WTC11 (cell line): ENCODE data around the gene PHACTR2. TPM values are rescaled to one million over a fixed set of nuclear protein-coding genes. Genes with fewer than 3 reads are reported as not detected.

Experiments
- ATAC-seq: fragments of 200-7000 bp; cut with Tn5 transposase; 2 replicates; pipeline ENCODE4 v1.10.0; 2021; ENCODE audit warnings: mild to moderate bottlenecking, moderate library complexity
- CTCF ChIA-PET: fragments of 300-600 bp; sonication (Branson Sonifier 250); formaldehyde crosslinking; loops from one replicate; lab custom pipeline; 2021; ENCODE audit warnings: antibody characterized with exemption; lab: Charles Lee
- POLR2A ChIA-PET: fragments of 350-600 bp; sonication (Branson Sonifier 250); formaldehyde crosslinking; loops from one replicate; lab custom pipeline; 2021; ENCODE audit warnings: antibody characterized with exemption; lab: Charles Lee
- DNase-seq: peaks from one replicate; pipeline ENCODE4 v3.0.0; 2021; ENCODE audit warnings: low spot score
- H3K27ac Mint-ChIP-seq: 2 replicates; pipeline ENCODE4 v1.8.0; 2021; ENCODE audit warnings: mixed read lengths
- H3K27me3 Mint-ChIP-seq: 2 replicates; pipeline ENCODE4 v1.8.0; 2021; ENCODE audit warnings: low read depth, mild to moderate bottlenecking, moderate library complexity, mixed read lengths
- H3K36me3 Mint-ChIP-seq: 2 replicates; pipeline ENCODE4 v1.8.0; 2021; ENCODE audit warnings: mixed read lengths
- H3K4me1 Mint-ChIP-seq: 2 replicates; pipeline ENCODE4 v1.8.0; 2022; ENCODE audit warnings: mixed read lengths
- H3K4me3 Mint-ChIP-seq: 2 replicates; pipeline ENCODE4 v1.8.0; 2021; ENCODE audit warnings: mild to moderate bottlenecking, moderate library complexity, mixed read lengths
- H3K9me3 Mint-ChIP-seq: 2 replicates; pipeline ENCODE4 v1.8.0; 2021; ENCODE audit warnings: mixed read lengths
- ATF3 ChIP-seq: sonication (generic); formaldehyde crosslinking; conservative IDR thresholded peaks from 2 replicates; pipeline ENCODE4 v1.8.1; 2022; ENCODE audit warnings: mild to moderate bottlenecking, missing genetic modification reagents
- CREB1 ChIP-seq: sonication (generic); formaldehyde crosslinking; IDR thresholded peaks from 2 replicates; pipeline ENCODE4 v1.8.0; 2023; ENCODE audit warnings: mild to moderate bottlenecking, missing genetic modification reagents
- HMGA2 ChIP-seq: fragments of 250-450 bp; sonication (Bioruptor Pico); IDR thresholded peaks from 2 replicates; pipeline ENCODE4 v1.4.0; 2021; ENCODE audit warnings: mild to moderate bottlenecking, moderate library complexity
- IRF2 ChIP-seq: sonication (generic); formaldehyde crosslinking; IDR thresholded peaks from 2 replicates; pipeline ENCODE4 v1.8.0; 2022; ENCODE audit warnings: low read depth, missing genetic modification reagents, borderline replicate concordance
- JAZF1 ChIP-seq: fragments of 250-450 bp; sonication (Bioruptor Pico); IDR thresholded peaks from 2 replicates; pipeline ENCODE4 v1.9.0; 2021; ENCODE audit warnings: moderate library complexity, mild to moderate bottlenecking, inconsistent platforms
- NFATC4 ChIP-seq: fragments of 250-450 bp; sonication (Bioruptor Pico); IDR thresholded peaks from 2 replicates; pipeline ENCODE4 v1.9.0; 2021; ENCODE audit warnings: mild to moderate bottlenecking
- PRDM15 ChIP-seq: sonication (generic); formaldehyde crosslinking; IDR thresholded peaks from 2 replicates; pipeline ENCODE4 v1.8.0; 2022; ENCODE audit warnings: missing genetic modification reagents
- PRRX2 ChIP-seq: fragments of 250-450 bp; sonication (Bioruptor Pico); IDR thresholded peaks from 2 replicates; pipeline ENCODE4 v1.8.0; 2021; ENCODE audit warnings: mild to moderate bottlenecking
- RELA ChIP-seq: sonication (generic); formaldehyde crosslinking; IDR thresholded peaks from 2 replicates; pipeline ENCODE4 v1.8.1; 2022; ENCODE audit warnings: missing genetic modification reagents, mild to moderate bottlenecking, borderline replicate concordance
- RORB ChIP-seq: fragments of 250-450 bp; sonication (Bioruptor Pico); IDR thresholded peaks from 2 replicates; pipeline ENCODE4 v1.9.0; 2021; ENCODE audit warnings: mild to moderate bottlenecking
- SMAD3 ChIP-seq: sonication (generic); formaldehyde crosslinking; IDR thresholded peaks from 2 replicates; pipeline ENCODE4 v1.8.0; 2022; ENCODE audit warnings: missing genetic modification reagents, mild to moderate bottlenecking, borderline replicate concordance
- TCF7 ChIP-seq: sonication (generic); formaldehyde crosslinking; IDR thresholded peaks from 2 replicates; pipeline ENCODE4 v1.8.0; 2022; ENCODE audit warnings: mild to moderate bottlenecking, low read depth, missing genetic modification reagents, moderate library complexity
- ZNF121 ChIP-seq: sonication (generic); formaldehyde crosslinking; IDR thresholded peaks from 2 replicates; pipeline ENCODE4 v1.8.0; 2023; ENCODE audit warnings: missing genetic modification reagents
- ZNF317 ChIP-seq: sonication (generic); formaldehyde crosslinking; IDR thresholded peaks from 2 replicates; pipeline ENCODE4 v1.8.1; 2023; ENCODE audit warnings: low read depth, mild to moderate bottlenecking, moderate library complexity, missing genetic modification reagents, borderline replicate concordance
- ZNF671 ChIP-seq: fragments of 250-450 bp; sonication (Bioruptor Pico); IDR thresholded peaks from 2 replicates; pipeline ENCODE4 v1.8.0; 2021; ENCODE audit warnings: mild to moderate bottlenecking
- total RNA-seq: library from RNA; stranded (reverse); gene quantifications from 3 replicates; pipeline ENCODE4 v1.2.3, GENCODE V29; 2021
- TF ChIP-seq, protein P1 (sequence below): sonication (generic); formaldehyde crosslinking; IDR thresholded peaks from 2 replicates; pipeline ENCODE4 v1.8.0; 2022; ENCODE audit warnings: mild to moderate bottlenecking, missing genetic modification reagents
- TF ChIP-seq, protein P2 (sequence below): sonication (generic); formaldehyde crosslinking; IDR thresholded peaks from 2 replicates; pipeline ENCODE4 v1.8.0; 2023; ENCODE audit warnings: missing genetic modification reagents
- TF ChIP-seq, protein P3 (sequence below): fragments of 250-450 bp; sonication (Bioruptor Pico); IDR thresholded peaks from 2 replicates; pipeline ENCODE4 v2.1.2; 2022; ENCODE audit warnings: mild to moderate bottlenecking, moderate library complexity

PHACTR2 gene
- total RNA-seq, 1 experiment from 2014 or later: 90.5 TPM

DNA sequence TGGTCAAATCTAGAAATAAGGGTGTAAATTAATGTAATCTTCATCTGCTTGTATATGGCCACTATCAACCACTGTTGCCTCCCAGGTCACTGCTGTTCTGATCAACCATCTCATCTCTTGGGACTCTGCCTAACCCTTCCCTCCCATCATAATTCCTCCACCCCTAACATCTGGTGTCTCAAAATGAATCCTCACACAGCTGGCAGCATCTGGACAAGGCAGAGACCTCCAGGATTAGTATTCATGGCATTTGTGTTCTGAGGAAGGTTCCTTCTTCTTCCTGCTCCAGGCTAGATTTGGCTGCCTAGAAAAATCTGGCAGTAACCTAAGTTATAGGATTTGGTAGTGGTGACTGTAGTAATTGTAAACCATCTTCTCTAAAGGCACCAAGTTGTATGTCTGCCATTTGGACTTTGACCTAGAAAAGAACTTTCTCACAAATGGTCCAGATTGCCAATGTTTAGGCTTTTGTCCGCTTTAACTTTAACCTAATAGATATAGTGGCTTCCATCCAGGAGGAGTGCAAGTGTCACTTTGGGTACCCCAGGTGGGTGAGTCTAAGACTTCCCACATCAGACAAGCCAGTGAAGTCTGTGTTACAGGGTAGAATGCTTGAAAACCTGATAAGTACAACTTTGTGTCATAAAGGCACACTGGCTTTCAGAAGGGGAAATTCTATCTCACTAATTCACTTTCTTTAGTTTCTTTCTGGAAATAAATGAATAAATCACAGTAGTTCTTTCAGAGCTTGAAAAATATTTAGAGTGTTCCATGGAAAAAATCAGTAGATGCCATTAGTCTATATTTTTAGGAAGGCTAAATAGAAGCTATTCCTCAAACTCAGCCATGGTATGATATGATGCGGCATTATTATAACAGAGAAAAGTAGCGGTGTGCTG lies 3.0 kb upstream of the PHACTR2 start:
- Mint-ChIP-seq H3K27ac (peak overlapping the region; percentile 90), H3K27me3 (no peaks in the 10 kb centered on the region; the same call in 1 of the 2 replicates), H3K9me3 (peaks cover 8% of the 10 kb centered on the region), H3K4me3 (no peak overlapping the region; the same call in 1 of the 2 replicates), H3K4me1 (peaks cover 51% of the 10 kb centered on the region), H3K36me3 (peaks cover 3% of the 10 kb centered on the region; the same call in 1 of the 2 replicates)
- ATAC-seq (no peak), DNase-seq (no peak)
- POLR2A ChIA-PET: no interaction called here
- TF ChIP-seq, protein P1, sequence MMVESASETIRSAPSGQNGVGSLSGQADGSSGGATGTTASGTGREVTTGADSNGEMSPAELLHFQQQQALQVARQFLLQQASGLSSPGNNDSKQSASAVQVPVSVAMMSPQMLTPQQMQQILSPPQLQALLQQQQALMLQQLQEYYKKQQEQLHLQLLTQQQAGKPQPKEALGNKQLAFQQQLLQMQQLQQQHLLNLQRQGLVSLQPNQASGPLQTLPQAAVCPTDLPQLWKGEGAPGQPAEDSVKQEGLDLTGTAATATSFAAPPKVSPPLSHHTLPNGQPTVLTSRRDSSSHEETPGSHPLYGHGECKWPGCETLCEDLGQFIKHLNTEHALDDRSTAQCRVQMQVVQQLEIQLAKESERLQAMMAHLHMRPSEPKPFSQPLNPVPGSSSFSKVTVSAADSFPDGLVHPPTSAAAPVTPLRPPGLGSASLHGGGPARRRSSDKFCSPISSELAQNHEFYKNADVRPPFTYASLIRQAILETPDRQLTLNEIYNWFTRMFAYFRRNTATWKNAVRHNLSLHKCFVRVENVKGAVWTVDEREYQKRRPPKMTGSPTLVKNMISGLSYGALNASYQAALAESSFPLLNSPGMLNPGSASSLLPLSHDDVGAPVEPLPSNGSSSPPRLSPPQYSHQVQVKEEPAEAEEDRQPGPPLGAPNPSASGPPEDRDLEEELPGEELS (CRISPR knock-in tag): no peak
- TF ChIP-seq, protein P2, sequence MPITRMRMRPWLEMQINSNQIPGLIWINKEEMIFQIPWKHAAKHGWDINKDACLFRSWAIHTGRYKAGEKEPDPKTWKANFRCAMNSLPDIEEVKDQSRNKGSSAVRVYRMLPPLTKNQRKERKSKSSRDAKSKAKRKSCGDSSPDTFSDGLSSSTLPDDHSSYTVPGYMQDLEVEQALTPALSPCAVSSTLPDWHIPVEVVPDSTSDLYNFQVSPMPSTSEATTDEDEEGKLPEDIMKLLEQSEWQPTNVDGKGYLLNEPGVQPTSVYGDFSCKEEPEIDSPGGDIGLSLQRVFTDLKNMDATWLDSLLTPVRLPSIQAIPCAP: no peak
- TF ChIP-seq HMGA2 (CRISPR knock-in tag) (no peak), SMAD3 (CRISPR knock-in tag) (no peak)
- CTCF ChIA-PET: interaction anchor here (1.4 kb wide), 1 partner anchor 99 kb away, joined by 4 read pairs; no protein-coding TSS in a partner anchor

- TF ChIP-seq RELA (CRISPR knock-in tag) (no peak), ATF3 (no peak), RORB (CRISPR knock-in tag) (no peak)
- Mint-ChIP-seq H3K36me3 (peaks cover 2% of the 10 kb centered on the region; the same call in 1 of the 2 replicates), H3K4me1 (peaks cover 58% of the 10 kb centered on the region), H3K27ac (peak overlapping the region; percentile 90), H3K9me3 (peaks cover 5% of the 10 kb centered on the region), H3K4me3 (peak overlapping the region; percentile 61; the same call in 1 of the 2 replicates), H3K27me3 (no peaks in the 10 kb centered on the region)
- ATAC-seq: peak; percentile 6; the same call in 1 of the 2 replicates
- ChIA-PET POLR2A (no interaction called here), CTCF (no interaction called here)
- DNase-seq: no peak
Observed at GRCh38 chr6:143675382-143675900, 2.3 kb upstream of the PHACTR2 start.

DNA sequence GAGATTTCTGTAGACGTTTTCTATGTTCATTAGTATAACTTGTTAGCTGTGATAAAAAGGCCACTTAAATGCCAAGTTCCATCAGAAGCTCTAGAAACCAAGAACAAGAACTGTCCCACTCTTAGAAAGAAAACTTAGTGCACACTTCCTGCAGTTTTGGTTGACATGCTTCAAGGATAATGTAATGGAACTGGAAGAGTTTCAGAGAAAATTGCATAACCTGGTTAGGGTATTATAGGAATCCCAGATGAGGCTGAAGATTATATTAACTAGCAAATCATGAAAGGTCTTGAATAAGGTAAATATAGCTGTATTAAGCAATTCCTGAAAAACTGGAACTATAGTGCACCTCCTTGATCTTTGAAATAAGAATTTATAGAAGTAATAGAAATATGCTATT lies 1.8 kb upstream of the PHACTR2 start:
- no peaks in the 10 kb centered on the region for H3K36me3 Mint-ChIP-seq
- H3K9me3 Mint-ChIP-seq: peaks cover 4% of the 10 kb centered on the region
- DNase-seq: no peak
- H3K27ac Mint-ChIP-seq: no peak overlapping the region; the same call in 1 of the 2 replicates
- no peaks in the 10 kb centered on the region for H3K27me3 Mint-ChIP-seq
- peak overlapping the region; percentile 61 for H3K4me3 Mint-ChIP-seq
- ChIA-PET CTCF (no interaction called here), POLR2A (no interaction called here)
- H3K4me1 Mint-ChIP-seq: peaks cover 63% of the 10 kb centered on the region
- no peak for TF ChIP-seq RORB (CRISPR knock-in tag)
- TF ChIP-seq CREB1: no peak
- TF ChIP-seq RELA (CRISPR knock-in tag): no peak
- no peak for TF ChIP-seq NFATC4 (CRISPR knock-in tag)
- TF ChIP-seq ZNF317 (CRISPR knock-in tag): no peak
- ATAC-seq: no peak

DNA sequence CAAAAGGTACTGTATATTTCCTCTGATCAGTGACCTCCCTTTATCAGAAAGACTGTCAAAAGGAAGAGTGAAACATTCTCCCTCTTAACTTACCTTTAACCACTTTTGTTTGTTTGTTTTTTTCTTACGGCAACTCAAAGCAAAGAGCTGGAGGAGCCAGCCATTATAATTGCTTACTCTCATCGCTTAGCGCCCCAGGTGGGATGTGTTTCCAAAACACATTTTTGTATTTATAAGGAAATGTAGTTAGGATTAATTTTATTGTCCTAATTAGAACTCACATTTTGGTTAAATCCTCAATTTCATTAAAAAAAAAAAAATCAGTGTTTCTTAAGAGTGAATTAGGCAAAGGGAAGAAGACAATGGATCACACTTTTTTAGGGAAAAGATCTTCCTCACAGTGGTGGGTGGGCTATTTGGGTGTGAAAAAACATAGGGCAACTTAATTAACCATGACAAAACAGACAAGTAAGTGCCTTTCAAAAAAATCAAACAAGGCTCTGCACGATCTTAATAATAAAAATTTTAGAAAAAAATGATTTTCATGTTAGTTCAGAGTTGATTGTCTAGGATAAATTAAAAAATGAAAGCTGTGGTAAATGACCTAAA lies 1.2 kb upstream of the PHACTR2 start:
- DNase-seq: no peak
- peak overlapping the region; percentile 61 for H3K4me3 Mint-ChIP-seq
- H3K27me3 Mint-ChIP-seq: no peaks in the 10 kb centered on the region
- ChIA-PET CTCF (no interaction called here), POLR2A (interaction anchor here (2.1 kb wide), 1 partner anchor 167 kb away, joined by 5 read pairs; the partner anchor contains the start of gene LTV1)
- no peaks in the 10 kb centered on the region for H3K36me3 Mint-ChIP-seq
- ATAC-seq: no peak
- peak overlapping the region; percentile 95 for H3K27ac Mint-ChIP-seq
- H3K9me3 Mint-ChIP-seq: no peaks in the 10 kb centered on the region
- peaks cover 69% of the 10 kb centered on the region for H3K4me1 Mint-ChIP-seq
- TF ChIP-seq ZNF671 (CRISPR knock-in tag) (no peak), PRDM15 (no peak), JAZF1 (CRISPR knock-in tag) (no peak), ZNF121 (CRISPR knock-in tag) (no peak), CREB1 (no peak), SMAD3 (CRISPR knock-in tag) (no peak), TCF7 (CRISPR knock-in tag) (no peak), PRRX2 (CRISPR knock-in tag) (no peak), IRF2 (no peak)
- TF ChIP-seq, protein P3, sequence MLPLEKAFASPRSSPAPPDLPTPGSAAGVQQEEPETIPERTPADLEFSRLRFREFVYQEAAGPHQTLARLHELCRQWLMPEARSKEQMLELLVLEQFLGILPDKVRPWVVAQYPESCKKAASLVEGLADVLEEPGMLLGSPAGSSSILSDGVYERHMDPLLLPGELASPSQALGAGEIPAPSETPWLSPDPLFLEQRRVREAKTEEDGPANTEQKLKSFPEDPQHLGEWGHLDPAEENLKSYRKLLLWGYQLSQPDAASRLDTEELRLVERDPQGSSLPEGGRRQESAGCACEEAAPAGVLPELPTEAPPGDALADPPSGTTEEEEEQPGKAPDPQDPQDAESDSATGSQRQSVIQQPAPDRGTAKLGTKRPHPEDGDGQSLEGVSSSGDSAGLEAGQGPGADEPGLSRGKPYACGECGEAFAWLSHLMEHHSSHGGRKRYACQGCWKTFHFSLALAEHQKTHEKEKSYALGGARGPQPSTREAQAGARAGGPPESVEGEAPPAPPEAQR: no peak
